ENCODE measurements around the gene ASS1.

The ASS1 gene

GRCh38 chr9:130486103-130486502 is 41.3 kb downstream of the ASS1 start:
- no peaks in the 10 kb centered on the region for H3K4me1 ChIP-seq (ENCODE audit: low read length)
- no peak for DNase-seq
- H3K9me3 ChIP-seq (replicated peaks; ENCODE audit: insufficient read depth, low read length), result no peaks in the 10 kb centered on the region
- H3K9me2 ChIP-seq (replicated peaks; ENCODE audit: insufficient read depth, low read length), result no peaks in the 10 kb centered on the region
- peaks cover 58% of the 10 kb centered on the region for H3K27me3 ChIP-seq (replicated peaks; ENCODE audit: insufficient read depth, low read length)
- TF ChIP-seq CTCF (IDR thresholded peaks at IDR 0.05; ENCODE audit: low read length) (no peak), EZH2 (optimal IDR thresholded peaks at IDR 0.05; ENCODE audit: low read depth, low read length) (no peak), EZH2phosphoT487 (IDR thresholded peaks at IDR 0.05; ENCODE audit: low read length) (no peak)
- H3K36me3 ChIP-seq (replicated peaks; ENCODE audit: insufficient read depth, low read length), result no peaks in the 10 kb centered on the region
- H3K27ac ChIP-seq (ENCODE audit: low read length), result no peak overlapping the region
- no peaks in the 10 kb centered on the region for H3F3A ChIP-seq (ENCODE audit: insufficient read depth, low read length)
- no peak overlapping the region for H3K9ac ChIP-seq (ENCODE audit: low read length)
- H4K20me1 ChIP-seq (ENCODE audit: insufficient read depth, low read length), result no peaks in the 10 kb centered on the region
- no peak overlapping the region for H2AFZ ChIP-seq (ENCODE audit: low read length)
- H3K4me3 ChIP-seq (ENCODE audit: low read length), result no peak overlapping the region
- H3K79me2 ChIP-seq (ENCODE audit: low read length), result no peaks in the 10 kb centered on the region
- H3K4me2 ChIP-seq (ENCODE audit: low read depth, low read length), result no peak overlapping the region

GRCh38 chr9:130487500-130487899 is 42.7 kb downstream of the ASS1 start:
- no peak overlapping the region for H3K4me2 ChIP-seq (ENCODE audit: low read depth, low read length)
- peaks cover 49% of the 10 kb centered on the region for H3K27me3 ChIP-seq (replicated peaks; ENCODE audit: insufficient read depth, low read length)
- no peak overlapping the region for H2AFZ ChIP-seq (ENCODE audit: low read length)
- no peaks in the 10 kb centered on the region for H3K9me3 ChIP-seq (replicated peaks; ENCODE audit: insufficient read depth, low read length)
- no peaks in the 10 kb centered on the region for H3K79me2 ChIP-seq (ENCODE audit: low read length)
- no peaks in the 10 kb centered on the region for H4K20me1 ChIP-seq (ENCODE audit: insufficient read depth, low read length)
- DNase-seq, result no peak
- no peak overlapping the region for H3K9ac ChIP-seq (ENCODE audit: low read length)
- H3K4me1 ChIP-seq (ENCODE audit: low read length), result no peaks in the 10 kb centered on the region
- H3K36me3 ChIP-seq (replicated peaks; ENCODE audit: insufficient read depth, low read length), result no peaks in the 10 kb centered on the region
- no peak for TF ChIP-seq EZH2phosphoT487 (IDR thresholded peaks at IDR 0.05; ENCODE audit: low read length)
- no peak for TF ChIP-seq EZH2 (optimal IDR thresholded peaks at IDR 0.05; ENCODE audit: low read depth, low read length)
- no peak for TF ChIP-seq CTCF (IDR thresholded peaks at IDR 0.05; ENCODE audit: low read length)
- H3F3A ChIP-seq (ENCODE audit: insufficient read depth, low read length), result no peaks in the 10 kb centered on the region
- no peak overlapping the region for H3K27ac ChIP-seq (ENCODE audit: low read length)
- no peaks in the 10 kb centered on the region for H3K9me2 ChIP-seq (replicated peaks; ENCODE audit: insufficient read depth, low read length)
- H3K4me3 ChIP-seq (ENCODE audit: low read length), result no peak overlapping the region

- Histone ChIP-seq H3K4me1 (ENCODE audit: low read length) (no peaks in the 10 kb centered on the region), H3K27me3 (replicated peaks; ENCODE audit: insufficient read depth, low read length) (peaks cover 37% of the 10 kb centered on the region), H3K79me2 (ENCODE audit: low read length) (no peaks in the 10 kb centered on the region), H3K4me2 (ENCODE audit: low read depth, low read length) (no peak overlapping the region), H3K9ac (ENCODE audit: low read length) (no peak overlapping the region), H3K9me3 (replicated peaks; ENCODE audit: insufficient read depth, low read length) (no peaks in the 10 kb centered on the region), H3K9me2 (replicated peaks; ENCODE audit: insufficient read depth, low read length) (no peaks in the 10 kb centered on the region), H3K4me3 (ENCODE audit: low read length) (no peak overlapping the region), H3K27ac (ENCODE audit: low read length) (no peak overlapping the region), H4K20me1 (ENCODE audit: insufficient read depth, low read length) (no peaks in the 10 kb centered on the region), H3K36me3 (replicated peaks; ENCODE audit: insufficient read depth, low read length) (no peaks in the 10 kb centered on the region), H2AFZ (ENCODE audit: low read length) (no peak overlapping the region), H3F3A (ENCODE audit: insufficient read depth, low read length) (no peaks in the 10 kb centered on the region)
- DNase-seq, result no peak
- no peak for TF ChIP-seq EZH2 (optimal IDR thresholded peaks at IDR 0.05; ENCODE audit: low read depth, low read length)
- TF ChIP-seq EZH2phosphoT487 (IDR thresholded peaks at IDR 0.05; ENCODE audit: low read length), result no peak
- no peak for TF ChIP-seq CTCF (IDR thresholded peaks at IDR 0.05; ENCODE audit: low read length)
These were observed 44.0 kb downstream of the ASS1 start for GRCh38 chr9:130488621-130489330.

All from MM.1S (cell line).